Colonic mucosa (tissue), 4 donors: ENCODE measurements around the gene ARHGEF16. TPM values are rescaled to one million over a fixed set of nuclear protein-coding genes. Genes with fewer than 3 reads are reported as not detected.

ENCODE experiments used
- DNase-seq: peaks from one replicate; pipeline ENCODE4 v3.0.0-alpha.2; 2020
- H3K27ac ChIP-seq: fragments of 200-600 bp; one replicate; pipeline ENCODE4 v1.8.0; 2021
- H3K27me3 ChIP-seq: fragments of 200-600 bp; one replicate; pipeline ENCODE4 v1.8.0; 2021
- H3K36me3 ChIP-seq: fragments of 200-600 bp; one replicate; pipeline ENCODE4 v1.8.0; 2021
- H3K4me1 ChIP-seq: fragments of 200-600 bp; one replicate; pipeline ENCODE4 v1.8.0; 2021; ENCODE audit warnings: mild to moderate bottlenecking
- H3K4me3 ChIP-seq: fragments of 200-600 bp; one replicate; pipeline ENCODE4 v1.8.0; 2021
- H3K9ac ChIP-seq, 2 donors: one replicate each; pipeline ENCODE4 v1.7.0; 2013; ENCODE audit warnings: control low read depth in 2 of 2, low read depth in 2 of 2, low read length in 2 of 2
- H3K9me3 ChIP-seq: fragments of 200-600 bp; one replicate; pipeline ENCODE4 v1.8.0; 2021
- intact Hi-C: fragments of 100-400 bp; cut with DNase I; formaldehyde crosslinking; loops from one replicate; pipeline ENCODE4 v1.14.1; 2022
- total RNA-seq, 2 donors: library from RNA; stranded (reverse); fragmentation: NEBNext Ultra II Directional in 1 of 2; extraction: Animal tissue kit (Norgen Biotek cat#: 25700) in 1 of 2; gene quantifications; one replicate each; pipeline ENCODE4 v1.2.1, GENCODE V29; 2021
- TF ChIP-seq, protein P1 (sequence below): fragments of 200-600 bp; IDR thresholded peaks from one replicate; pipeline ENCODE4 v1.8.0; 2022; ENCODE audit warnings: antibody characterized with exemption, mild to moderate bottlenecking
- donor health status: healthy.
- donor health status: DM: no; HTN: no; CAD: no.
- donor health status: DM: no; HTN: no; CAD: no.

Gene ARHGEF16
- total RNA-seq, 2 donors from 2014 or later = 77.3 to 90.2 TPM

GRCh38 chr1:3433076-3433475 lies 21.4 kb upstream of the ARHGEF16 start:
- H3K4me3 ChIP-seq = no peak overlapping the region
- H3K4me1 ChIP-seq = no peaks in the 10 kb centered on the region
- no peaks in the 10 kb centered on the region for H3K9me3 ChIP-seq
- TF ChIP-seq, protein P1, sequence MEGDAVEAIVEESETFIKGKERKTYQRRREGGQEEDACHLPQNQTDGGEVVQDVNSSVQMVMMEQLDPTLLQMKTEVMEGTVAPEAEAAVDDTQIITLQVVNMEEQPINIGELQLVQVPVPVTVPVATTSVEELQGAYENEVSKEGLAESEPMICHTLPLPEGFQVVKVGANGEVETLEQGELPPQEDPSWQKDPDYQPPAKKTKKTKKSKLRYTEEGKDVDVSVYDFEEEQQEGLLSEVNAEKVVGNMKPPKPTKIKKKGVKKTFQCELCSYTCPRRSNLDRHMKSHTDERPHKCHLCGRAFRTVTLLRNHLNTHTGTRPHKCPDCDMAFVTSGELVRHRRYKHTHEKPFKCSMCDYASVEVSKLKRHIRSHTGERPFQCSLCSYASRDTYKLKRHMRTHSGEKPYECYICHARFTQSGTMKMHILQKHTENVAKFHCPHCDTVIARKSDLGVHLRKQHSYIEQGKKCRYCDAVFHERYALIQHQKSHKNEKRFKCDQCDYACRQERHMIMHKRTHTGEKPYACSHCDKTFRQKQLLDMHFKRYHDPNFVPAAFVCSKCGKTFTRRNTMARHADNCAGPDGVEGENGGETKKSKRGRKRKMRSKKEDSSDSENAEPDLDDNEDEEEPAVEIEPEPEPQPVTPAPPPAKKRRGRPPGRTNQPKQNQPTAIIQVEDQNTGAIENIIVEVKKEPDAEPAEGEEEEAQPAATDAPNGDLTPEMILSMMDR = no peak
- no peaks in the 10 kb centered on the region for H3K36me3 ChIP-seq
- DNase-seq = no peak
- intact Hi-C loops = no loop called here
- no peak overlapping the region for H3K9ac ChIP-seq
- H3K27me3 ChIP-seq = no peaks in the 10 kb centered on the region
- H3K27ac ChIP-seq = no peak overlapping the region

DNA sequence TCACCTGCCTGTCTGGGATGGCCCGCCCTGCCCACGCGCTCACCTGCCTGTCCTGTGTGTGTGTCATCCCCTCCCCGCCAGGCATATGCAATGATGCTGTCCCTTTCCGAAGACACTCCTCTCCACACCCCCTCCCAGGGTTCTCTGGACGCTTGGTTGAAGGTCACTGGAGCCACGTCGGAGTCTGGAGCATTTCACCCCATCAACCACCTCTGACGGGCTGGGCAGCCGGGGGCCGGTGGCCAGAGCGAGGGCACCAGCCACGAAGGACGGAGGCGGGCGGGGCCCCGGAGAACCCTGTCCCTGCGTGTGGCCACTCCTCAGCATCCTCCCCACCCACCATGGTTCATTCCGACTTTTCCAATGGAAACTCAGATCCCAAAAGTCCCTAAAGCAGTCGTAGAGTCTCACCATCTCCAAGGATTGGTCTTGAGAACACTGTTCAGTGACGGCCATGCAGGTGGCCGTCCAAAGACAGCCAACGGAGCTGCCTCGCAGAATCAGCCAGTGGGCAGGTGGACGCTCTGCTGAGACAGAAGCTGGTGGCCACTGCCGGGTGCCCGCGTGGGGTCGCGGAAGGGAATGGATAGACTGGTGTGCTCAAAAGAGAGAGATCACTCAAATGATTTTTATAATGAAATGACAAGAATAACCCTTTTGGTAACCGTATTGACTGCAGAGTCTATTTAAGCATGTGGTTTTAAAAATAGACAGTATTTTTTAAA lies 20.7 kb upstream of the ARHGEF16 start:
- H3K36me3 ChIP-seq = no peaks in the 10 kb centered on the region
- H3K9ac ChIP-seq = no peak overlapping the region
- H3K27me3 ChIP-seq = no peaks in the 10 kb centered on the region
- no peak overlapping the region for H3K27ac ChIP-seq
- no peak overlapping the region for H3K4me3 ChIP-seq
- no peaks in the 10 kb centered on the region for H3K4me1 ChIP-seq
- no peaks in the 10 kb centered on the region for H3K9me3 ChIP-seq
- TF ChIP-seq, protein P1 = no peak
- intact Hi-C loops = no loop called here
- DNase-seq = no peak

- no peak for DNase-seq
- Histone ChIP-seq H3K9ac (no peak overlapping the region), H3K27ac (no peak overlapping the region), H3K4me1 (no peaks in the 10 kb centered on the region), H3K9me3 (no peaks in the 10 kb centered on the region), H3K36me3 (no peaks in the 10 kb centered on the region), H3K27me3 (no peaks in the 10 kb centered on the region), H3K4me3 (no peak overlapping the region)
- intact Hi-C loops = no loop called here
- TF ChIP-seq, protein P1 = no peak
Measured at GRCh38 chr1:3434406-3435110, 19.9 kb upstream of the ARHGEF16 start.

- Histone ChIP-seq H3K9me3 (no peaks in the 10 kb centered on the region), H3K36me3 (no peaks in the 10 kb centered on the region), H3K27me3 (no peaks in the 10 kb centered on the region), H3K4me3 (no peak overlapping the region), H3K4me1 (no peaks in the 10 kb centered on the region), H3K27ac (no peak overlapping the region), H3K9ac (no peak overlapping the region)
- TF ChIP-seq, protein P1 = no peak
- intact Hi-C loops = no loop called here
- DNase-seq = no peak
Measured at GRCh38 chr1:3435666-3436065, 18.8 kb upstream of the ARHGEF16 start.

DNA sequence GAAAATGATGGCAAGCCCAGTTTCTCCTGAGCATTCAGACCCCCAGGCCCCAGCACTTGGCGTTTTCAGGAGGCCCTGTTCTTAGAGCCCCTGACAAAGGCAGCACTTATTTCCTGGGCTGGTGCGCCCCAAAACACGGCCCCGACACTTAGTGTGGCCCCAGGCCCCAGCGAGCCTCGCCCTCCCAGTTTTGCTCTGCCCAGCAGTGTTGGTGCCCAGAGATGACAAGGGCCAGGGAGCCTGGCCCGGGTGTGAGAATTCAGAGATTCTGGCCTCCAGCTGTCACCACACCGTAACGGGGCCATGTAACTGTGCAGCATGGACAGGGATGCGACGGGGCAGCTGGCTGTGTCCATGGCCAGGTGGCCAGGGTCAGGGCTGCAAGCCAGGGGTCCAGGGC lies 18.0 kb upstream of the ARHGEF16 start:
- Histone ChIP-seq H3K4me1 (no peaks in the 10 kb centered on the region), H3K9me3 (no peaks in the 10 kb centered on the region), H3K36me3 (no peaks in the 10 kb centered on the region), H3K27ac (no peak overlapping the region), H3K9ac (no peak overlapping the region), H3K27me3 (no peaks in the 10 kb centered on the region), H3K4me3 (no peak overlapping the region)
- TF ChIP-seq, protein P1 = no peak
- intact Hi-C loops = no loop called here
- DNase-seq = no peak
